Suprapubic skin (tissue), 4 donors: ENCODE data around the gene GALNT2. TPM values are rescaled to one million over a fixed set of nuclear protein-coding genes. Genes with fewer than 3 reads are reported as not detected.

Source experiments
- DNase-seq, 2 donors: peaks; one replicate each; pipeline ENCODE4 v3.0.0-alpha.2; 2019; ENCODE audit warnings: low spot score in 2 of 2
- H3K27ac ChIP-seq: fragments of 200-600 bp; sonication (generic); one replicate; pipeline ENCODE4 v1.5.1; 2019
- H3K27me3 ChIP-seq: fragments of 200-600 bp; sonication (generic); one replicate; pipeline ENCODE4 v1.5.1; 2019
- H3K36me3 ChIP-seq: fragments of 200-600 bp; sonication (generic); one replicate; pipeline ENCODE4 v1.5.1; 2019
- H3K4me1 ChIP-seq: fragments of 200-600 bp; sonication (generic); one replicate; pipeline ENCODE4 v1.5.1; 2019
- H3K4me3 ChIP-seq: fragments of 200-600 bp; sonication (generic); one replicate; pipeline ENCODE4 v1.5.1; 2019; ENCODE audit warnings: mild to moderate bottlenecking
- H3K9me3 ChIP-seq: fragments of 200-600 bp; sonication (generic); one replicate; pipeline ENCODE4 v1.5.1; 2019
- EP300 ChIP-seq: sonication (generic); formaldehyde crosslinking; IDR thresholded peaks from one replicate; pipeline ENCODE4 v1.6.1; 2017; ENCODE audit warnings: antibody characterized with exemption
- POLR2A ChIP-seq, 2 donors: fragments of 450-650 bp; IDR thresholded peaks; one replicate each; pipeline ENCODE4 v1.6.1; 2017; ENCODE audit warnings: antibody characterized with exemption in 2 of 2, mild to moderate bottlenecking in 2 of 2, moderate library complexity in 2 of 2
- POLR2AphosphoS5 ChIP-seq, 3 donors: sonication (generic); formaldehyde crosslinking; IDR thresholded peaks; one replicate each; pipeline ENCODE4 v1.6.1; 2017; ENCODE audit warnings: antibody characterized with exemption in 3 of 3
- WGBS: methylation state at CpG from one replicate; pipeline ENCODE4 v1.1.5; 2018; 5-methylcytosine and 5-hydroxymethylcytosine counted together
- total RNA-seq, 4 donors: library from RNA; depleted of rRNA; stranded (reverse); fragments of >200 nt; gene quantifications; one replicate each; pipeline ENCODE4 v1.1.0, GENCODE V29; 2016
- TF ChIP-seq, protein P1 (sequence below), 2 donors: fragments of 200-600 bp in 1 of 2; fragments of 450-650 bp in 1 of 2; sonication (generic) in 1 of 2; IDR thresholded peaks; one replicate each; pipeline ENCODE4 v1.5.1; 2016 to 2019; ENCODE audit warnings: antibody characterized with exemption in 2 of 2, mild to moderate bottlenecking in 1 of 2, moderate library complexity in 1 of 2

Gene GALNT2
- total RNA-seq, 4 donors from 2014 or later, result 24.1 to 40.2 (median 36.4) TPM

GRCh38 chr1:230277201-230278025, 210.4 kb downstream of the GALNT2 start:
- 65% methylated on average over 15 of the region's 15 CpGs for WGBS
- no peaks in the 10 kb centered on the region for H3K9me3 ChIP-seq
- peaks cover 62% of the 10 kb centered on the region for H3K36me3 ChIP-seq
- H3K4me3 ChIP-seq, result no peak overlapping the region
- H3K4me1 ChIP-seq, result no peaks in the 10 kb centered on the region
- H3K27me3 ChIP-seq, result no peaks in the 10 kb centered on the region
- no peak overlapping the region for H3K27ac ChIP-seq
- DNase-seq, result peak; percentile 15 to 35
- TF ChIP-seq, protein P1, sequence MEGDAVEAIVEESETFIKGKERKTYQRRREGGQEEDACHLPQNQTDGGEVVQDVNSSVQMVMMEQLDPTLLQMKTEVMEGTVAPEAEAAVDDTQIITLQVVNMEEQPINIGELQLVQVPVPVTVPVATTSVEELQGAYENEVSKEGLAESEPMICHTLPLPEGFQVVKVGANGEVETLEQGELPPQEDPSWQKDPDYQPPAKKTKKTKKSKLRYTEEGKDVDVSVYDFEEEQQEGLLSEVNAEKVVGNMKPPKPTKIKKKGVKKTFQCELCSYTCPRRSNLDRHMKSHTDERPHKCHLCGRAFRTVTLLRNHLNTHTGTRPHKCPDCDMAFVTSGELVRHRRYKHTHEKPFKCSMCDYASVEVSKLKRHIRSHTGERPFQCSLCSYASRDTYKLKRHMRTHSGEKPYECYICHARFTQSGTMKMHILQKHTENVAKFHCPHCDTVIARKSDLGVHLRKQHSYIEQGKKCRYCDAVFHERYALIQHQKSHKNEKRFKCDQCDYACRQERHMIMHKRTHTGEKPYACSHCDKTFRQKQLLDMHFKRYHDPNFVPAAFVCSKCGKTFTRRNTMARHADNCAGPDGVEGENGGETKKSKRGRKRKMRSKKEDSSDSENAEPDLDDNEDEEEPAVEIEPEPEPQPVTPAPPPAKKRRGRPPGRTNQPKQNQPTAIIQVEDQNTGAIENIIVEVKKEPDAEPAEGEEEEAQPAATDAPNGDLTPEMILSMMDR (IDR thresholded peaks at IDR 0.05), result no peak
- TF ChIP-seq POLR2A (IDR thresholded peaks at IDR 0.05) (no peak), POLR2AphosphoS5 (IDR thresholded peaks at IDR 0.05) (no peak), EP300 (no peak)

DNA sequence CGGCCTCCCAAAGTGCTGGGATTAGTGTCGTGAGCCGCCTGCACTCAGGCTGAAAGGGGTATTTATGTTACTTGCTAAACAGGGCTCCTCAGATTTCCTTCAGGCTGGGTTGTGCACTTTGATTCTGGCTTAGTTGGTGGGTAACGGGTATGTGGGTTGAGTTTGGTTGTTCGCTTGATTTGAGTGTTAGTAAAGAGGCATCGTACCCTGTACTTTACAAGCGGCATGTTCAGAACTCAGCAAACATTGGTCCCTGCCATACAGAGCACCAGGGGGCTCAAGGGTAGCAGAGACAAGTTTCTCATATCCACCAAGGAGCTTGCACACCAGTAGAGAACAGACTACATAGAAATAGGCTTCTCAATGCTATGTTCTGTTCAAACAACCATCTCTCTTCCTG, 211.3 kb downstream of the GALNT2 start:
- TF ChIP-seq EP300 (no peak), POLR2A (IDR thresholded peaks at IDR 0.05) (no peak), POLR2AphosphoS5 (IDR thresholded peaks at IDR 0.05) (no peak)
- TF ChIP-seq, protein P1 (IDR thresholded peaks at IDR 0.05), result no peak
- H3K4me1 ChIP-seq, result no peaks in the 10 kb centered on the region
- no peak overlapping the region for H3K27ac ChIP-seq
- WGBS, result 97% methylated on average over 7 of the region's 7 CpGs
- no peak overlapping the region for H3K4me3 ChIP-seq
- no peaks in the 10 kb centered on the region for H3K27me3 ChIP-seq
- no peaks in the 10 kb centered on the region for H3K9me3 ChIP-seq
- peak in 1 of 2 donors; percentile 9 for DNase-seq
- peaks cover 65% of the 10 kb centered on the region for H3K36me3 ChIP-seq

DNA sequence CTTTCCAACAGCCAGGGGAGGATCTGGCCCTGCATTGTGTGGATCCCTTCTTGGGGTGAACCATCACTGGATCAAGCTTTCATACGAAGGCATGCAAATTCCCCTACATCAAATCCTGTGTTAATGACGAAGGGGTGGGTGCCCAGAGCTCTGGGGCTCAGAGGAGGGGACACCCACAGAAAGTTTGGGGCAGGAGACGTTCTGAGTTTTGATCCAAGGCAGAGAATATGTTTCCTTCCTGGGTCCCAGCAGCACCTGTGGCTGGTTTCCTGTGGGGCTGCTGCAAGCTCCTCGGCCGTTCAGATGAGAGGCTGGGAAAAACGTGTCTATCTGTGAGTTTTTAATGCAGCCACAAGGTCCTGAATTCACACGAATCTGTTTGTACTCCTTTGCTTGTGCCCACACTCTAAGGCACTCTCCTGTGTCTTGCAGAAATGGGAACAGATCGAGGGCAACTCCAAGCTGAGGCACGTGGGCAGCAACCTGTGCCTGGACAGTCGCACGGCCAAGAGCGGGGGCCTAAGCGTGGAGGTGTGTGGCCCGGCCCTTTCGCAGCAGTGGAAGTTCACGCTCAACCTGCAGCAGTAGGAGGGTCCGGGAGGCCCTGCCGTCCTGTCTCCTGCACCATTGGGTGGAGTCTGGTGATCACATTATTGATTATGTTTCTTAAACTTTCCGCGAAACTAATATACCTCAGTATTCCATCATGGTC, 212.0 kb downstream of the GALNT2 start:
- Histone ChIP-seq H3K36me3 (peaks cover 65% of the 10 kb centered on the region), H3K4me3 (no peak overlapping the region), H3K27me3 (no peaks in the 10 kb centered on the region), H3K9me3 (no peaks in the 10 kb centered on the region), H3K4me1 (no peaks in the 10 kb centered on the region), H3K27ac (no peak overlapping the region)
- DNase-seq, result peak; percentile 14 to 74
- 86% methylated on average over 20 of the region's 20 CpGs for WGBS
- TF ChIP-seq POLR2A (IDR thresholded peaks at IDR 0.05) (no peak), POLR2AphosphoS5 (IDR thresholded peaks at IDR 0.05) (no peak), EP300 (no peak)
- TF ChIP-seq, protein P1 (IDR thresholded peaks at IDR 0.05), result no peak

- Histone ChIP-seq H3K9me3 (no peaks in the 10 kb centered on the region), H3K4me3 (no peak overlapping the region), H3K36me3 (peaks cover 60% of the 10 kb centered on the region), H3K27me3 (no peaks in the 10 kb centered on the region), H3K27ac (no peak overlapping the region), H3K4me1 (no peaks in the 10 kb centered on the region)
- TF ChIP-seq, protein P1 (IDR thresholded peaks at IDR 0.05), result no peak
- TF ChIP-seq POLR2AphosphoS5 (IDR thresholded peaks at IDR 0.05) (no peak), POLR2A (IDR thresholded peaks at IDR 0.05) (no peak), EP300 (no peak)
- peak; percentile 53 to 64 for DNase-seq
- WGBS, result 92% methylated on average over 24 of the region's 24 CpGs
These were observed 212.5 kb downstream of the GALNT2 start for GRCh38 chr1:230279583-230279945.
